LoVo (cell line): ENCODE data around the gene SEMA5B.

ENCODE experiments used
- DNase-seq: peaks from one replicate; pipeline ENCODE4 v3.0.0-alpha.2; 2016; ENCODE audit warnings: low spot score

The SEMA5B gene

DNA sequence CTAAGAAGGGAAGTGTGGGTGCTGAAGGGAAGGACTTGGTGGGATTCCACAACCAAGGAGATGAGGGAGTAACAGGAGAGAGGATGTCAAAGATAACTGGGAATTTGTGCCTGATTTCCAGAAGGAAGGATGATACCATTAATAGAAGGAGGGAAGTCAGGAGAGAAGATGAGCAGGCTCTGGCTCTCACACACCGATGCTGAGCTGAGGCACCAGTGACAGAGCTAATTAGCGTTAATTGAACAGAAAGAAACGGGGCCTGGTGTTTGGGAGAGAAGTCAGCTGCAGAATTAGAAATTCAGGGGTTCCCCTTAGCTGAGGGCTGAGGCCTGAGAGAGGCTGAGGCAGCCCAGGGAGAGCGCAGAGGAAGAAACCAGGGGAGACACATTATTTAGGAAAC is 27.4 kb upstream of the SEMA5B start:
- DNase-seq: no peak

DNA sequence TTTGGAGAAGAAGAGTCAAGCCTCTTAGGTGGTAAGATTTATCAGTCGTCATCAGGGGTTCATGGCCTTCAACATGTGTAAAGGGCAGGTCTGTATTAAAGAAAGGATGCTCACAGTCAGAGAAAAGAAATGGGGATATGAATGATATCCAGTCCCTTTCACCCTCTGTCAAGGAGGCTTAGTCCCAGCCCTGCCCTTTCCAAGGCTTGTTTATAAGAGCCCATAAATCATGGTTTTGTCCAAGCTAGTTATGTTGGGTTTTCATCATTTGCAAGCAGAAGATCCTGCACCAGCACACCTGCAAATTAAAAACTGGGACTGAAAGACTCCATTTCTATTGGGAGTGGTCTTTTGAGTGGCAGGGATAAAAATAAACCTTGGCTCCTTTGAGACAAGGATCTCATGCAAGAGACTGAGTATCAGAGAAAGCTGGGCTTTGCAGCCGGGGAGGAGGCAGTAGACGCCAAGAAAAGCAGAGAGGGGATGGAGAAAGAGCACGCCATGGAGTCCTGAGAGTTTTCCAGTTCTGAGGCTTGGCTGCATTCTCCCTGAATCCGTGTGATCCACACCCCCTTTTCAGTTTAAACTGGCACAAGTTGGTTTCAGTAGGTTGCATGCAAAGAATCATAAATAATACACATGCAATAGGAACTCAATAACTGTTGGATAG is 26.7 kb upstream of the SEMA5B start:
- no peak for DNase-seq

DNA sequence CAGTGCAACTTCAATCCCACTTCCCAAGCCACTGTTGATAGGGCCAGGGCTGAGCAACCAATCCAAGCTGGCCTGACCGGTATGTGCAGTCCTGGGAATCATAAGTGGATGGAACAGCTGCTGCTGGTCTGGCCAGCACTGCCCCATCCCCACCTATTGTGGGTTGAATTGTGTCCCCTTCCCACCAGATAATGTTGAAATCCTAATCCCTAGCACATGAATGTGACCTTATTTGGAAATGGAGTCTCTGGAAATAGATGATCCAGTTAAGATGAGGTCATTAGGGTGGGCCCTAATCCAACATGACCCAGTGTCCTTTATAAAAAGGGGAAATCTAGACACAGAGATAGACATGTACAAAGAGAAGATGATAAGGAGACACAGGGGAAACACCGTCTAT is 25.5 kb upstream of the SEMA5B start:
- no peak for DNase-seq

DNA sequence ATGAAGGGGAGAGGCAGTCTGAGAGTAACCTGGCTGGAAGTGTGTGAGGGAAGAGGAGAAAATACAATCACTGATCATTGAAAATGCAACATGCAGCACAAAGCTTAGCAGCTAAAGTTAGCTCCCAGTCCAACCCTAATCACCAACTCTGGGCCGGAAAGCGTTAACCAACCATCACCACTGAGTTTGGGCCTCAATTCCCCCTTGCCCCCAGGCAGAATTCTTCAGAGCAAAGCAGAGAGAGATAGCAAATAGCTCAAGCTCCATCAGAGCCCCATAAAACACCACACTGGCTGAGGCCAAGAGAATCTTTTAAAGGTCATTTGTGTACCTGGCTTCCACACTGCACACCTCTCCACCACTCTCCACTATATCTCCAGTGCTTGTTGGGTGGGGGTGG is 23.1 kb upstream of the SEMA5B start:
- DNase-seq: no peak

DNA sequence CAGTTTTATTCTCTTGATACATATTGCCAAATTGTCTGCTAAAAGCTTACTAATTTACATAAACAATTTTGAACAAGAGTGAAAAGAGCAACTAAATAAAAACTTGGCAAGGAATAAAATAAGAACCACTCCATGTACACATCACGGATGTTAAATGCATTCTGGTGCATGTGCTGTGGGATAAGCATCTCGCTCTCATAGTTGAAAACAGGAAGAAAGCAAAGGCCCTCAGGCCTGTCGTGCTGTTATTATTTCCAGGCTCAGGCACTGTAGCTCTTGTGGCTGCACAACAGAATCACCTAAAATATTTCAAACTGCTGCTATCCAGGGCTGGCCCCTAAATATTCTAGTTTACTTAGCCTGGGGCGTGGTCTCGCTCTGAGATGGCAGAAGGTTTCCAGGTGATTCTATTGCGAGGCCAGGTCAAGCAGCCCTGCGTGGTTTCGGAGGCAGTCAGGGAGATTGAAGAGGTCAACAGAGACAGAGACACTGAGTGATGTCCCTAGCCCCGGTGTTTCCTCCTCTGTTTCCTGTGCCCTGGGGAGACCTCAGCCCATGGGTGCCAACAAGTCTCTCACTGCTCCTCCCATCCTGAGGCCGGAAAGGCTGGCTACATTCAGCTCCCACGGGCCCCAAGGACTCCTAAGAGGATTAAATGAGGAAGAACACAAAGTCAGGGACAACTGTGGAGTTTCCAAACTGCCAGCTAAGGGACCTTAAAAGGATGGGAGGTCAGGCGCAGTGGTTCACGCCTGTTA is 21.1 kb upstream of the SEMA5B start:
- DNase-seq: no peak

DNA sequence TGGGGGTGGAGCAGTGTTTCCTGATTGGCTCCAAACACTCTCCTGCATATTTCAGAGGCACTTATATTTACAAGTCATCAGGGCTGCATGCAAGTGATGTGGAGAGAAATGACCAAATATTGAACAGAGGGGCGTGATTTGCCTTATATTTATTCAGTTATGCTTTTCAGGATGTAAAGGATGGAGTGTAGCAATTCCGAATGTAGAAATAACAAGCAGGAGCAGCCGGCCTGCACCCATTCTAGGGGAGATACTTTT is 19.4 kb upstream of the SEMA5B start:
- DNase-seq: no peak

DNA sequence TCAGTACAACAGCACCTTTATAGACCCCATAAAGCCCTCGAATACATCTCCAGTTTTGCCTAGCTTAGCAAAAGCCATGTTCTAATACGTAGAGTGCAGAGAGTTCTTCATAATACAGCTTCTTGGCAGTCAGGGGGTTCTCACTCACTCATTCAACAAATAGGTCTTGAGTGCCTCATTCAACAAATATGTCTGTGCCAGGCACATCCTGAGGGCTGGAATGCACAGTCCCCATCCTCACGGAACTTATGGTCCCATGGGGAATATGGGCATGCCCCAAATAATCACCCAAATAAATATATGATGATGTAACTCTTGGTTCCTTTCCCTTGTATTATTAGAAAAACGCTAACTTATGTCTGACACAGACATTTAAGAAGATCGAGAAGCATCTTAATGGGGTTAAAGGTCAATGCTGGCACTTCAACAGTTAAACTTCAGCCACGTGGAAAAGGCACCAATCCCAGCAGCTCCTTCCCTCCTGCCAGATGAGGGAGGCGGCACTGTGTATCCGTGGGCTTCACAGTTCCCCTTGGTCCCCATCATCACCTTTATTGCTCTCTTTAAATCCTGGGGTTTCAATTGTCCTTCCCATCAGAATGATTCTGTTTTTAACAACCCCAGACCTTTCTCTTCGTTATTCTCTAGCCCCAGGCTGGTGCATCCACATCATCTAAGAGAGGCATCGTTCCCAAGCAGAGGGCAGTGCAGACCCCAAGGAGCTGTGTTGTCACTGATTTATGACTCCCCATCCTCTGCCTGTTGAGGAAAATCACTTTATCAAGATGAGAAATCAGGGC is 18.9 kb upstream of the SEMA5B start:
- no peak for DNase-seq

DNA sequence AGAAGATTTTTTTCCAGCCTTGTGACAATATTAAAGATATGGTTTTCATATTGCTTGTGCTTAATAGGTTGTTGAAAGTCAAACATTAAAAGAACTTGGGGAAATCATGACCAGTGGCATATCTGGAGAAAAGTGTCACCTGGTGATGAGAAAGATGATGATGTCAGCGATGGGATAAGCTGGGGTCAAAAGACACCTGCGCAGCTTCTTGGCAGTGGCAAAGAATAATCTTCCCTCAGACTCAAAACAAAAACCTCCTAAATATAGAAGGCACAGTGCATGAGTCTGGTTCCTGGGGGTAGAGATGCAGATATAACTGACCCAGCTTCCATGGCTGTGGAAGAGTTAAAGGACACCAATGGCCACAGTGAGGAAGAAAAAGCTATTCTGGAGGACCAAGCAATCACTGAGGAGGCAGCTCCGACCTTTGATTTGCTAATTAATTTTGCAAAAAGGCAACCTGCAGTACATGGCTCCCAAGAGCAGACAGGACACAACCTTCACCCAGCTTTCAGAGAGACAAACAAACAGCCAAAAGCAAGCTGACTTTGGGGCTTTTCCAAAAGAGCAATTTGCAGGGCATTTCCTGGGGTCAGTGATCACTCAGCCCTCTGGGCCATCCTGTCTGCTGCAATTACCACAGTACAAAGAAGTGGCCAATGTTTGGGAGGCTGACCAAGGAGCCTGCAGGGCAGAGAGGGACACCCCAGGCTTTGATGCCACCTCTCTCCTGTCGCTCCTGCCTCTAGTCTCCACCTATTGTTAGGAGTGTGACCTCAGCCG is 17.6 kb upstream of the SEMA5B start:
- no peak for DNase-seq

DNA sequence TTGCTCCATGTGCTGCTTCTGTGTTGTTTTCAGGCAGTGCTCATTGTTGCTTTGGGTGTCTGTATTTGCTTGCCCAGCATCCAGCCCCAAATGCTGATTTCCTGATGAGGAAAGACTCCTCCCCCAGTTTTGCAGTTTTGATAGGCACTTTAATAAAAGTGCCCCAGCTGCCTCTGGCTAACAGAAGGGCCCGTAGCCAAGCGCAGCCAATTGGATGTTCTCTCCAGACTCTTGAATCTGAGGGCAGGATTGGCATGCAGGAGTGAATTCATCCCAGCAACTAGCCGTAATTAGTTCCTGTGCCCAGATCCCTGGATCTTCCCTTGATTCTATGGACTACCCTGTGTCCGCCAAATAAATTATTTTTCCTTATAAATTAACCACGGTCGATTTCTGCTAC is 14.8 kb upstream of the SEMA5B start:
- DNase-seq: no peak

DNA sequence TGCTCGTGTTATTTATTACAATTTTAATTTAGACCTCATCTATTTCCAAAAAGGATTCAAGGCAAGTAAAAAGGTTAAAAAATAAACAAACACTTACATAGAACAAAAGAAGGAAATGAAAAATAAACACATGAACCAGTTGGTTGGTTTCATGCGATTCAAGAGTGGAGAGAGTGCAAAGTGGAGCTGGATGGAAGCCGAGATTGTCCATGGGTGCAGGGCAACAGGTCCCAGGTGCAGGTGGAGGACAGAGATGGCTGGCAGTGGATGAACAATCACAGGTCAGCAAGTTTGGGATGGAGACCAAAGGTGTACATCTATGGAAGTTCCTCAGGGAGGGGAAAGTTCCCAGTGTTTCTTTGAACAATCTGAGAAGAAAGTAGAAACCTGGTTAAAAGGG is 11.6 kb upstream of the SEMA5B start:
- DNase-seq: no peak

DNA sequence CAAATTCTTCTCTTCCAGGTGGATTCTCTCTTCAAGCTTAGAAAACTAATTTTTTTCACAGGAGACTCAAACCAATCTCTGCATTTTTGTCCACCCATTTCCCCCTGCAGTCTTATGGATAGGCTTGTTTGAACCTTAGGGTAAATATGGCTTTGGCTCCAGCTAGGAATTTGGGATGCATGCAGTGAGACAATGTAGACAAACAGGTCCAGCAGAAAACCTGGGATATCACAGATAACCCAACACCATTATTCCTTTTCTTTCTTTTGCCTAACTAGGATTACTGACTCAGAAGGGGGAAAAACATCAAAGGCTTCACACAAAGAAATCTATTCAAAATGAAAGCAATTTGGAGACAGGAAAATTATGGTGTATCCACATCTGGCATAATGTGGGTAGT is 11.2 kb upstream of the SEMA5B start:
- no peak for DNase-seq

DNA sequence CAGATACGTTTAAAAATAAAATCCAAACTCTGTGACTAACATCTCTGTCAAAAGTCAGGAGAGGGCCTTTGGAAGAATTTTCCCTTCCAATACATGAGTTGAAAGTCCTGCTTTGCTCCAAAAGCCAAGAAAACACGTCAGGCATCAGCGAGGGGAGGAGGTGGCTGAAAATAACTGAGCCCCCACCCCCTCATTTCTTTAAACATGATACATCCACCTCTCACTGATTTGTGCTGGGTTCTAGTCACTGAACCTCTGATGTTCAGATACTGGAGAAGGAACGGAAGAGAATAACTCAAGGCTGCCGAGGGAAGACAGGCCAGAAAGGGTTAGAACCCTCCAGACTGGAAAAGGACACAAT is 9.4 kb upstream of the SEMA5B start:
- DNase-seq: no peak

DNA sequence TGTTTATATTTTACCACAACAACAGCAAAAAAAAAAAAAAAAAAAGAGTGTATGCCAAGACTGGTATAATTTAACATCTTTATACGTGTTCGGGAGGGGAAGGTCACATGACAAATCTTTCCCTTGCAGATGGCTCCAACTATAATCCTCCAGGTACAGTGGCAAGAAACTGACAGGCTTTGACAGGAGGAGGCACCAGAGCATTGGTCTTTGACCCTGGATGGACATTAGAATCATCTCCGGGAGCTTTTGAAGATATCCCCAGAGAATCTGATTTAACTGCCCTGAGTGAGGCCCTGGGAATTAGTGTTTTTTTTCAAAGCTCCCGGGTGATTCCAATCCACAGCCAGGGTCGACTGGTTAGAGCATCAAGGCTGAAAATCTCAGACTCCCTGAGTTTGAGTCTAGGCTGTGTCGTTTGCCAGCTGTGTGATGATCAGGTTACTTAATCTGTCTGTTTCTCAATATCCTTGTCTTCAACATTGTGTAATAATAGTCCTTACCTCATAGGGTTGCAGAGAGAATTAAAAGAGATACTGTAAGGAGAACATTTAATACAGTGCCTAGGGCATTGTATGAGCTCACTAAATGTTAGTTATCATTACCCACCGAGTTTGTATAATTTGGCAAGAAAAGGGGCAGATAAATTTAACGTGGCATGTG is 8.9 kb upstream of the SEMA5B start:
- DNase-seq: no peak

DNA sequence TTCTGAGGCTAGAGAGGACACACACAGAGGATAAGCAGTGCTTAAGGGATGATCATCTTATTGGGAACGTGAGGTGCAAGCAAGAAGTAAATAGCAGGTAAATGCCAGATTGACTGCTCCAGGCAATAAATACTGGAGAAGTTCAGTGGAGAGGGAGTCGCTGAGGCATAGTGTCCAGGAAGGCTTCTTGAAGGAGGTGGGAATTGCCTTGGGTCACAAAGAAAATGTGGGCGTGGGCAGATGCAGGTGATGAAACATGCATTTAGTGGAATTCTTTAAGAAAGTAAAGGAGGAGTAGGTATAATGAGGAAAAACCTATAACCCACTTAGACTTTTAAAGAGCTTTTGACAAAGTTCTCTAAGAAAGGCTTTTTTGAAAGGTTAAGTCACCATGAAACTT is 7.4 kb upstream of the SEMA5B start:
- no peak for DNase-seq

DNA sequence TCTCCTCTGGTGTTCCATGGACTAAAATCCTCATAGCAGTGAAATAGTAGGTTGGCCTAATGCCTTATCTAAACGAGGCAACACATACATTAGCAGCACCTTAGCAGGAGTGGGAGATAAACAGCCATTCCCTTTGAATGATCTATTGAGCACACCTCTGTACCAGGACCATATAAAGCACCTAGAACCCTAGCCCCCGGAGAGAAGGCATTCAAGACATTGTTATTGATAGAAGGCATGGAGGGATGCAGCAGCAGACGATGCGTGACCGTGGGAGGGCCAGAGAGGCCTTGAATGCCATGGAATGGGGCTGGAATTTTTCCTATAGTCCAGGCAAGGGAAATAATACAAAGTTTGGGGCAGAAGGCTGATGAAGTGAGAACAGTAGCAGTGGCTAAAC is 6.6 kb upstream of the SEMA5B start:
- no peak for DNase-seq

DNA sequence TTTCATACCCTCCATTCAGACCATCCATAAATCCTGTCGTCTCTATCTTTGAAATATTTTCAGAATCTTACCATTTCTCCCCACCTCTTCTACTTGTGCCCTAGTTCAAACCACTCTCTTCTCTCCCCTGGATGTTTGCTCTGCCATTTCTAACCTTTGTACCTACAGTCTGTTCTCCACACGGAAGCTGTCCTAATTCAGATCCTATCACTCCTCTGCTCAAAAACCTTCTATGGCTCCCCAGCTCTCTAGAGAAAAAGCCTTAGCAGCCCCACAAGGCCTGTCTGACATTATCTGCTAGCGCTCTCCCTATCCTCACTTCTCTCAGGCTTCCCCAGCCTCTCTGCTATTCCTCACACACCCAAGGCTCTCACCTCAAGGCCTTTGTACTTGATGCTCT is 4.5 kb upstream of the SEMA5B start:
- DNase-seq: no peak

DNA sequence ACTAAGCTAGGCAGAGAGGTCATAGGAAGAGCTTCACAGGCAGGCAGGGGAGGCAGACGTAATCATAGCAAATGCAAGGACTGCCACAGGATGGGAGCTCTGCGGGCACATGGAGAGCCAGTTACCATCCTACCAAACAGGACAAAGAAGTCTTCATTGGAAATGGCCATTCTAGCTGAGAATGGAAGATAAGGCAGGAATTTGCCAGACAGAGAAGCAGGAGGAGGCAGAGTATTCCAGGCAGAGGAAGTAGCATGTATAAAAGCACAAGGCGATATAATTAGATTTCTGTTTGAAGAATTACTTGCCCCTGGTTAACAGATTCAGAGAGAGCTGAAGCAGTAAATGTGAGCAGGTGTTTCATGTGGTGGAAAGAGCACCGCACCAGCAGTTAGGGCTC is 3.5 kb upstream of the SEMA5B start:
- DNase-seq: no peak

DNA sequence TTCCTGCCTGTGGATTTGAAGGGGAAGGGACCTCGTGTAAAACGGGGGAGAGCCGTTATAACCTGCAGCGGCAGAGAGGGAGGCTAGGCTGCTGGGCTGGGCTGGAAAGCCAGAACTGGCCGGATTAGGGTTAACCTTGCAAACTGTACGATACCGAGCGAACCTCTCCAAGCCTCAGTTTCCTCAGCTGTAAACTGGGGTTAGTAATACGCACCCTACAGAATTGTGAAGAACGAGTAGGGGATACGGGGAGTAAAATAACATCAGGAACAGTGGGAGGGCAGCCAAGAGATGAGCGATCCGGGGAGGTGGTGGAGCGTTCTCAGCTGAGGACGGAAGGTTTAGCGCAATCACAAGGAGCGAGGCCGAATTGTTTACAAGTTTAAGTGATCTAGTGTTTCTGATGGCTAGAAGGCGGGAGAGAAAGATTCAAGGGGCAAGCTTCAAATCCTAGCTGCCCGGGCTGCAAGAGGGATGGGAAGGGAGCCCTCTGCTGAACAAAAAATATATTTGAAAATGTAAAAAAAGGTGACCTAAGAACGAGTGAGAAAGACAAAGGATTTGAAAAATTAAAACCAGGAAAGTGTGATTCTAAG is 768 bp upstream of the SEMA5B start:
- peak; percentile 59 for DNase-seq

DNA sequence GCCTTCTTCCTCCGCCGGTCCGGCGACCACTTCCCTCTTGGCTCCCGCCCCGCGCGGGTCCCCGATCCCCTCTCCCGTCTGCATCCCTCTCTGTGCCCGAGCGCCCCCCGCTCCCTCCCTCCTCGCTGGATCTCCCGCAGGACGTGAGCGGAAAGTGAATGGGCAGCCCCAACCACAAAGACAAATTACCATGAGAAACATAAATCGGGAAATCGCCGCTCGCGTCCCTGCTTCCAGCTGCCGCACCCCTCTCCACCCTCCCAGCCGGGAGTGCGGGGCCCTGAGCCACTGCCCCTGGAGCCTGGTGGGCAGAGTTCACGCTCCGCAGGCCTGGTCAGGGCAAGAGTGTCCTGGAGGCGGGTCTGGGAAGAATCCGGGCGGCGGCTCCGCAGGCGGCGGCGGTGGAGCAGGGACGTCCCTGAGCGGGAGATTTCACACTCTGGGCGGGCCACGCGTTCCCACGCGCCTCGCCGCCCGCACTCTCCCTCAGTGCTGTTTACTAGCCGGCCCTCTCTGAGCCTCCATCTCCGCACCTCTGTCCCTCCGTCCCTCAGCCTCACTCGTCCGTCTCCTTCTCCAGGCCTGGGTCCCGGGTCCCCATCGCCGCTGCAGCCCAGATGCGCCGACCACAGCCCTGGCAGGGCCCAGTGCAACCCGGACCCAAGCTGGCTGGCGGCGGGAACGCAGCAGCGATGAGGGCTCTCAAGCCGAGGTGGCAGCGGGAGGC is 835 bp downstream of the SEMA5B start:
- DNase-seq: peak; percentile 6

DNA sequence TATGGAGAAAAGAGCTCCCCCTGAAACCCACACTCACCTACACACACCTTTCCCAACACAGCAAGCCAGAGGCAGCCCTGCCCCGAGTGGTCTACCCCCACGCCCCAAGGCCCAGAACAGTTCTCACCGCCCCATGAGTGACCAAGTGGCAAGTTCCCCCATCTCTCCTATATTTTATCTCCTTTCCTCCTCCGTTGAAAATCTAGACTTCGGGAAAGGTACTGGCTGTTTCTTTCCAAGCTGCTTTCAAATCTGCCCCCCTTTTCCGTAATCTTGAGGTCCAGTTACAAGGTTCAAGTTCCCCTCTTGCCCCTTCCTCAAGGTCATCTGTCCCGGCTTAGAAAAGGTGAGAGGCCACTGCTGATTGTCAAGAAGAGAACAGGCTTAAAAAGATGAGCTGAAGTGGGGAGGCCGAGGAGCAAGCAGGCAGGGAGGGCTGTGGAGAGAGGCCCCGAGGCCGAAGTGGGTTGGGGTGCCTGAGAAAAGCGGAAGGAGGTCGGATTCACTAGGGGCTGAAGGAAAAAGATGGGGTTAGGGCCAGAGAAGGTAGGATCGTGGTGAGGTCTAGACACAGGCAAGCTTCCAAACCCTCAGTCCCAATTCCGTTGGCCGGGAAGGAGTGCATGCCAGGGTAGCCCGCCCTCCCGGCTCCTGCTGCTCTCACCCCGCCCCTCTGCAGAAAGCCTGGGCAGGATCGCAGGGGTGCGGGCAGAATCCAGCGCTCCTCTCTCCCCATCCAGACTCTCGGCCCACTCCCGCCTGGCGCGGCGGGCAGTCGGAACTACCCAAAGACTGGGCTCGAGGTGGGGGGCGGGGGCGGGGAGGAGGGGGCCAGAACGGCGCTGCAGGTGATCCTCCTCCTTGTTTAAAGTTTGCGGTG is 1.7 kb downstream of the SEMA5B start:
- DNase-seq: no peak
